C4-2B (cell line): Measurements from ENCODE around the gene ATP6V1B1.

Source experiments
- CTCF ChIP-seq: fragments of 450-650 bp; conservative IDR thresholded peaks from 2 replicates; pipeline ENCODE4 v1.5.1; 2017; ENCODE audit warnings: mild to moderate bottlenecking
- ZFX ChIP-seq: fragments of 450-650 bp; IDR thresholded peaks from 2 replicates; pipeline ENCODE4 v1.6.1; 2017

DNA sequence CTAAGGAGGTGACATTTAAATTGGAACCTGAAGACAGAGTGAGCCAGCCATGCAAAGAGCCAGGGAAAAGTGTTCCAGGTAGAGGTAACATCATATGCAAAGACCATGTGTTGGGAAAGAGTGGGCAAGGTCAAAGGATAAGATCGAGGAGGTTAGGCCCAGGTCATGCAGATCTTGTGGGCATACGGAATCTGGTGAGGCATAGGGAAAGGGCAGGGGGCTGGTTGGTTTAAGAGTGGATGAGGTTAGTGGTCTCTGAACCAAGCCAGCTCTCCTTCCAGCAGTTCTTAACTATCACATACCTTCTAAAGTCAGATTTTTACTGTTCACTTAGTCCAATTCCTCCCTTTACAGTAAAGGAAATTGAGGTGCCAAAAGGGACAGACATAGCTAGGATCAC is 45.7 kb downstream of the ATP6V1B1 start:
- TF ChIP-seq CTCF (no peak), ZFX (no peak)
